ENCODE data around the gene ZNF74.
"Not testable (repeated sequence)": the region's sequence is repeated elsewhere in the genome, so short reads cannot be mapped to it uniquely, and the experiment has no call there.

ZNF74 gene

DNA sequence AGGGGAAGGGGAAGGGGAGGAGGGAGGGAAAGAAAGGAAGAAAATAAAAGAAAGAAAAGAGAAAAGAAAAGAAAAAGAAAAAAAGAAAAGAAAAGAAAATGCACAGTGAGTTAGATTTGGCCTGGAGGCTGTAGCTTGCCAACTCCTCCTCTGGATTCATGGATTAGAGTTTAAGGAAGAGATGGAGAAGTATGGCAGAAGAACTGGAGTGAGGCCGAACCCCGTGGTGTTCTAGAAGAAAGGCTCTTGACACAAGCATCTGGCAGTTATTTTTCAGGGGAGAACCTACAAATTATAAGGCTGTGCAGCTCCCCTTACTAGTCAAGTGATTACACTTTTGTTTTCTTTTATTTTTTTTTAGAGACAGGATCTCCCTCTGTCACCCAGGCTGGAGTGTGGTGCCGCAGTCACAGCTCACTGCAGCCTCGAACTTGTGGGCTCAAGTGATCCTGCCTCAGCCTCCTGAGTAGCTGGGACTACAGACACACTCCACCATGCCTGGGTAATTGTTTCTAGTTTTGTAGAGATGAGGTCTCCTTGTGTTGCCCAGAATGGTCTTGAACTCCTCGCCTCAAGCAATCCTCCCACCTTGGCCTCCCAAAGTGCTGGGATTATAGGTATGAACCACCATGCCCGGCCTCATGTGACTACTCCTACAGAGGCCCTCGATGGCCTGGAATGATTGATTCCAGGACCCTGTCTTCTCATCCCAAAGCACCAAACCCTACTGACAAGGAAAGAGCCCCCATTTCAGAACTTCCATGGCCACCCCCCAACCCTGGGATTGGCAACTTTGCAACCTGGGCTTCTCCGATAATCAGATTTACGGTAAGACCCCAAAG, 19.5 kb downstream of the ZNF74 start:
- H3K79me2 ChIP-seq (ENCODE audit: insufficient read depth, low read depth), result no peaks in the 10 kb centered on the region
- H3K9ac ChIP-seq, result no peak overlapping the region
- peaks cover 2% of the 10 kb centered on the region for H3K4me1 ChIP-seq (ENCODE audit: low read depth, poor library complexity, severe bottlenecking)
- no peaks in the 10 kb centered on the region for H4K20me1 ChIP-seq (ENCODE audit: insufficient read depth)
- no peak overlapping the region for H3K4me2 ChIP-seq
- H3K27ac ChIP-seq, result no peak overlapping the region
- no peak overlapping the region for H3K4me3 ChIP-seq (IDR thresholded peaks at IDR 0.05; ENCODE audit: insufficient read depth, low read depth, low read length)
- H3K36me3 ChIP-seq (ENCODE audit: insufficient read depth), result no peaks in the 10 kb centered on the region
- TF ChIP-seq, protein P1, sequence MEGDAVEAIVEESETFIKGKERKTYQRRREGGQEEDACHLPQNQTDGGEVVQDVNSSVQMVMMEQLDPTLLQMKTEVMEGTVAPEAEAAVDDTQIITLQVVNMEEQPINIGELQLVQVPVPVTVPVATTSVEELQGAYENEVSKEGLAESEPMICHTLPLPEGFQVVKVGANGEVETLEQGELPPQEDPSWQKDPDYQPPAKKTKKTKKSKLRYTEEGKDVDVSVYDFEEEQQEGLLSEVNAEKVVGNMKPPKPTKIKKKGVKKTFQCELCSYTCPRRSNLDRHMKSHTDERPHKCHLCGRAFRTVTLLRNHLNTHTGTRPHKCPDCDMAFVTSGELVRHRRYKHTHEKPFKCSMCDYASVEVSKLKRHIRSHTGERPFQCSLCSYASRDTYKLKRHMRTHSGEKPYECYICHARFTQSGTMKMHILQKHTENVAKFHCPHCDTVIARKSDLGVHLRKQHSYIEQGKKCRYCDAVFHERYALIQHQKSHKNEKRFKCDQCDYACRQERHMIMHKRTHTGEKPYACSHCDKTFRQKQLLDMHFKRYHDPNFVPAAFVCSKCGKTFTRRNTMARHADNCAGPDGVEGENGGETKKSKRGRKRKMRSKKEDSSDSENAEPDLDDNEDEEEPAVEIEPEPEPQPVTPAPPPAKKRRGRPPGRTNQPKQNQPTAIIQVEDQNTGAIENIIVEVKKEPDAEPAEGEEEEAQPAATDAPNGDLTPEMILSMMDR (conservative IDR thresholded peaks at IDR 0.05; ENCODE audit: low read depth, low read length), result no peak
- H2AFZ ChIP-seq (ENCODE audit: low read depth), result no peak overlapping the region
- no peaks in the 10 kb centered on the region for H3K27me3 ChIP-seq (ENCODE audit: insufficient read depth, low read depth)

DNA sequence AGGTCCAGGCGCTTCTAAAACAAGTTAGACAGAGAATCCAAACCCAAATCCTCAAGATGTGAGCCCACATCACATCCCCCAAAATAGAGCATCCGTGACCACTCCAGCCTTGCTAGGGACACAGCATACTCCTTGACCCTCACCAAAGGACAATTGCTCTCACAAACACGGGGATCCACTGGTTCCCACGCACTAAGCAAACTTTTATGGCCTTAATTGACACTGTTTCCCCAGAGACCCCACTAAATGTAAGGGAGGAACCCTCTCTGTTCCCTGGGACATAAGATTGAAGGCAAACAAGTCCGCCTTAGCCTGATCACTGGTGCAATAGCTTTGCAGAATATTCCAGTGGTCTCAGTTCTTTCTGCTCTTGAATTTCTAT, 20.1 kb downstream of the ZNF74 start:
- no peak overlapping the region for H3K4me2 ChIP-seq
- peaks cover 4% of the 10 kb centered on the region for H3K4me1 ChIP-seq (ENCODE audit: low read depth, poor library complexity, severe bottlenecking)
- no peaks in the 10 kb centered on the region for H3K27me3 ChIP-seq (ENCODE audit: insufficient read depth, low read depth)
- H4K20me1 ChIP-seq (ENCODE audit: insufficient read depth), result no peaks in the 10 kb centered on the region
- TF ChIP-seq, protein P1 (conservative IDR thresholded peaks at IDR 0.05; ENCODE audit: low read depth, low read length), result no peak
- no peaks in the 10 kb centered on the region for H3K79me2 ChIP-seq (ENCODE audit: insufficient read depth, low read depth)
- no peak overlapping the region for H3K27ac ChIP-seq
- no peak overlapping the region for H2AFZ ChIP-seq (ENCODE audit: low read depth)
- H3K36me3 ChIP-seq (ENCODE audit: insufficient read depth), result no peaks in the 10 kb centered on the region
- H3K4me3 ChIP-seq (IDR thresholded peaks at IDR 0.05; ENCODE audit: insufficient read depth, low read depth, low read length), result no peak overlapping the region
- no peak overlapping the region for H3K9ac ChIP-seq

DNA sequence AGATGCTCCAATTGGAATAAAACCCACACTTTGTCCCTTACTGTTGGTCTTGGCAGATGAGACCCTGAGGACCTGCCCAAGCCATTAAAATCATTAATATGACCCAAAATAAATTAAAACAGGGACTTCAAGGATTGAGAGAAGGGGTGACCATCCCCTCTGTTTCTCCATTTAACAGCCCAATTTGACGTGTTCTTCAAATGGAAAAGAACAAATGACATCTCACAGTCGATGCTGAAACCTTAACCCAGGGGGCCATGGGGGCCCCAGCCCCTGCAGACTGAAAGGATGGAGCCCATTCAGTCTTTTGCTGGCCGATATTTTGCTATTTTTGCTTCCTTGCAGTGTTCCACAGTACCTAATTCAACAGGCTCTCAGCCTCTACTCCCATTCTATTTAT, 20.5 kb downstream of the ZNF74 start:
- H2AFZ ChIP-seq (ENCODE audit: low read depth), result no peak overlapping the region
- peaks cover 4% of the 10 kb centered on the region for H3K4me1 ChIP-seq (ENCODE audit: low read depth, poor library complexity, severe bottlenecking)
- H4K20me1 ChIP-seq (ENCODE audit: insufficient read depth), result no peaks in the 10 kb centered on the region
- no peak overlapping the region for H3K9ac ChIP-seq
- no peaks in the 10 kb centered on the region for H3K27me3 ChIP-seq (ENCODE audit: insufficient read depth, low read depth)
- no peak overlapping the region for H3K4me3 ChIP-seq (IDR thresholded peaks at IDR 0.05; ENCODE audit: insufficient read depth, low read depth, low read length)
- TF ChIP-seq, protein P1 (conservative IDR thresholded peaks at IDR 0.05; ENCODE audit: low read depth, low read length), result no peak
- H3K4me2 ChIP-seq, result no peak overlapping the region
- no peaks in the 10 kb centered on the region for H3K79me2 ChIP-seq (ENCODE audit: insufficient read depth, low read depth)
- H3K36me3 ChIP-seq (ENCODE audit: insufficient read depth), result no peaks in the 10 kb centered on the region
- no peak overlapping the region for H3K27ac ChIP-seq

DNA sequence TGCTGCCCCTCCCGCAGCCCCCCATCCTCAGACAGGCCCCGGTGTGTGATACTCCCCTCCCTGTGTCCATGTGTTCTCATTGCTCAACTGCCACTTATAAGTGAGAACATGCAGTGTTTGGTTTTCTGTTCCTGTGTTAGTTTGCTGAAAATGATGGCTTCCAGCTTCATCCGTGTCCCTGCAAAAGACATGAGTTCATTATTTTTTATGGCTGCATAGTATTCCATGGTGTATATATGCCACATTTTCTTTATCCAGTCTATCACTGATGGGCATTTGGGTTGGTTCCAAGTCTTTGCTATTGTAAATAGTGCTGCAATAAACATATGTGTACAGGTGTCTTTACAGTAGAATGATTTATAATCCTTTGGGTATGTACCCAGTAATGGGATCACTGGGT, 21.3 kb downstream of the ZNF74 start:
- H2AFZ ChIP-seq (ENCODE audit: low read depth); H4K20me1 ChIP-seq (ENCODE audit: insufficient read depth); H3K27me3 ChIP-seq (ENCODE audit: insufficient read depth, low read depth); H3K9ac ChIP-seq; H3K79me2 ChIP-seq (ENCODE audit: insufficient read depth, low read depth); H3K4me2 ChIP-seq; H3K4me3 ChIP-seq (IDR thresholded peaks at IDR 0.05; ENCODE audit: insufficient read depth, low read depth, low read length); H3K4me1 ChIP-seq (ENCODE audit: low read depth, poor library complexity, severe bottlenecking); H3K27ac ChIP-seq; H3K36me3 ChIP-seq (ENCODE audit: insufficient read depth): not testable (repeated sequence)

DNA sequence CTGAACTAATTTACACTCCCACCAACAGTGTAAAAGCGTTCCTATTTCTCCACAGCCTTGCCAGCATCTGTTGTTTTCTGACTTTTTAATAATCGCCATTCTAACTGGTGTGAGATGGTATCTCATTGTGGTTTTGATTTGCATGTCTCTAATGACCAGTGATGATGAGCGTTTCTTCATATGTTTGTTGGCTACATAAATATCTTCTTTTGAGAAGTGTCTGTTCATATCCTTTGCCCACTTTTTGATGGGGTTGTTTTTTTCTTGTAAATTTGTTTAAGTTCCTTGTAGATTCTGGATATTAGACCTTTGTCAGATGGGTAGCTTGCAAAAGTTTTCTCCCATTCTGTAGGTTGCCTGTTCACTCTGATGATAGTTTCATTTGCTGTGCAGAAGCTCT, 21.7 kb downstream of the ZNF74 start:
- H3K4me2 ChIP-seq; H3K27me3 ChIP-seq (ENCODE audit: insufficient read depth, low read depth); H3K4me1 ChIP-seq (ENCODE audit: low read depth, poor library complexity, severe bottlenecking); H3K4me3 ChIP-seq (IDR thresholded peaks at IDR 0.05; ENCODE audit: insufficient read depth, low read depth, low read length); H2AFZ ChIP-seq (ENCODE audit: low read depth); H3K9ac ChIP-seq; H3K36me3 ChIP-seq (ENCODE audit: insufficient read depth); H3K27ac ChIP-seq; H3K79me2 ChIP-seq (ENCODE audit: insufficient read depth, low read depth); H4K20me1 ChIP-seq (ENCODE audit: insufficient read depth): not testable (repeated sequence)
